Nephron progenitor cell (in vitro differentiated cells): Measurements from ENCODE around the gene IGDCC3.

Experiments used
- DNase-seq: peaks from one replicate; pipeline ENCODE4 v3.0.0; 2021
- H3K27ac Mint-ChIP-seq: 2 replicates; pipeline ENCODE4 v1.8.0; 2021; ENCODE audit warnings: mild to moderate bottlenecking, moderate library complexity, mixed read lengths
- H3K27me3 Mint-ChIP-seq: 2 replicates; pipeline ENCODE4 v1.8.0; 2021; ENCODE audit warnings: mild to moderate bottlenecking, low read depth, mixed read lengths; ENCODE audit not compliant: poor library complexity
- H3K36me3 Mint-ChIP-seq: 2 replicates; pipeline ENCODE4 v1.8.0; 2021; ENCODE audit warnings: low read depth, mixed read lengths
- H3K4me1 Mint-ChIP-seq: 2 replicates; pipeline ENCODE4 v1.8.0; 2021; ENCODE audit warnings: mixed read lengths
- H3K4me3 Mint-ChIP-seq: 2 replicates; pipeline ENCODE4 v1.8.0; 2021; ENCODE audit warnings: mild to moderate bottlenecking, moderate library complexity, mixed read lengths
- H3K9me3 Mint-ChIP-seq: 2 replicates; pipeline ENCODE4 v1.8.0; 2021; ENCODE audit warnings: mild to moderate bottlenecking, moderate library complexity, mixed read lengths
- CTCF ChIP-seq: fragments of 200-600 bp; sonication (generic); IDR thresholded peaks from 2 replicates; pipeline ENCODE4 v1.5.0; 2021; ENCODE audit warnings: antibody characterized with exemption

The IGDCC3 gene

GRCh38 chr15:65331811-65332210, 46.0 kb downstream of the IGDCC3 start:
- no peak overlapping the region for H3K4me3 Mint-ChIP-seq

GRCh38 chr15:65330934-65331645, 46.7 kb downstream of the IGDCC3 start:
- Mint-ChIP-seq H3K4me1 (peaks cover 74% of the 10 kb centered on the region), H3K27ac (peak overlapping the region; percentile 82), H3K27me3 (peaks cover 11% of the 10 kb centered on the region), H3K4me3 (no peak overlapping the region), H3K36me3 (peaks cover 37% of the 10 kb centered on the region), H3K9me3 (no peaks in the 10 kb centered on the region)
- no peak for DNase-seq
- no peak for TF ChIP-seq CTCF

More at GRCh38 chr15:65331811-65332210, 46.0 kb downstream of the IGDCC3 start:
- no peak for DNase-seq
- H3K9me3 Mint-ChIP-seq = no peaks in the 10 kb centered on the region
- H3K36me3 Mint-ChIP-seq = peaks cover 37% of the 10 kb centered on the region
- peaks cover 11% of the 10 kb centered on the region for H3K27me3 Mint-ChIP-seq
- H3K27ac Mint-ChIP-seq = peak overlapping the region; percentile 79
- no peak for TF ChIP-seq CTCF
- peaks cover 75% of the 10 kb centered on the region for H3K4me1 Mint-ChIP-seq

- H3K4me1 Mint-ChIP-seq = peaks cover 71% of the 10 kb centered on the region
- no peak overlapping the region for H3K27ac Mint-ChIP-seq
- peaks cover 37% of the 10 kb centered on the region for H3K36me3 Mint-ChIP-seq
- no peak for TF ChIP-seq CTCF
- H3K9me3 Mint-ChIP-seq = no peaks in the 10 kb centered on the region
- no peak for DNase-seq
- peaks cover 4% of the 10 kb centered on the region for H3K27me3 Mint-ChIP-seq
- no peak overlapping the region for H3K4me3 Mint-ChIP-seq
Measured at GRCh38 chr15:65329984-65330735, 47.6 kb downstream of the IGDCC3 start.

GRCh38 chr15:65329288-65329983, 48.4 kb downstream of the IGDCC3 start:
- Mint-ChIP-seq H3K4me3 (no peak overlapping the region), H3K36me3 (peaks cover 37% of the 10 kb centered on the region), H3K27ac (peak overlapping the region; percentile 89), H3K27me3 (peaks cover 4% of the 10 kb centered on the region), H3K4me1 (peaks cover 70% of the 10 kb centered on the region), H3K9me3 (no peaks in the 10 kb centered on the region)
- DNase-seq = no peak
- no peak for TF ChIP-seq CTCF

GRCh38 chr15:65328506-65329287, 49.1 kb downstream of the IGDCC3 start:
- Mint-ChIP-seq H3K36me3 (peaks cover 37% of the 10 kb centered on the region), H3K27ac (peak overlapping the region; percentile 90), H3K4me3 (no peak overlapping the region), H3K4me1 (peaks cover 67% of the 10 kb centered on the region), H3K9me3 (no peaks in the 10 kb centered on the region), H3K27me3 (peaks cover 4% of the 10 kb centered on the region)
- no peak for TF ChIP-seq CTCF
- DNase-seq = no peak
